Stimulated activated effector memory CD8-positive, alpha-beta T cell treated with anti-CD3 and anti-CD28 coated beads, Interleukin-12 subunit alpha, Interleukin-12 subunit beta, amount 100 ng/mL, for 72 hours (primary cell): ENCODE measurements around the gene DOCK8.

Experiments
- ATAC-seq: fragments of 150-1000 bp; cut with Tn5 transposase; 2 replicates; pipeline ENCODE4 v1.10.0; 2021
- DNase-seq, 2 donors: peaks; one replicate each; pipeline ENCODE4 v3.0.0; 2021 to 2022; ENCODE audit warnings: low spot score in 2 of 2
- H3K27ac Mint-ChIP-seq: one replicate; pipeline ENCODE4 v1.8.0; 2022; ENCODE audit warnings: mild to moderate bottlenecking, mixed read lengths
- H3K36me3 Mint-ChIP-seq: one replicate; pipeline ENCODE4 v1.8.0; 2022; ENCODE audit warnings: mild to moderate bottlenecking, mixed read lengths
- H3K4me1 Mint-ChIP-seq: one replicate; pipeline ENCODE4 v1.8.0; 2022; ENCODE audit warnings: mixed read lengths
- H3K4me3 Mint-ChIP-seq: one replicate; pipeline ENCODE4 v1.8.0; 2022; ENCODE audit warnings: mild to moderate bottlenecking, mixed read lengths
- H3K9me3 Mint-ChIP-seq: one replicate; pipeline ENCODE4 v1.8.0; 2022; ENCODE audit warnings: mixed read lengths

The DOCK8 gene

GRCh38 chr9:447230-448025 lies 232.8 kb downstream of the DOCK8 start:
- Mint-ChIP-seq H3K27ac (no peak overlapping the region), H3K36me3 (peaks cover 95% of the 10 kb centered on the region), H3K4me3 (no peak overlapping the region), H3K4me1 (peaks cover 12% of the 10 kb centered on the region), H3K9me3 (no peaks in the 10 kb centered on the region)
- DNase-seq = peak; percentile 33 to 70
- ATAC-seq = peak; percentile 100

DNA sequence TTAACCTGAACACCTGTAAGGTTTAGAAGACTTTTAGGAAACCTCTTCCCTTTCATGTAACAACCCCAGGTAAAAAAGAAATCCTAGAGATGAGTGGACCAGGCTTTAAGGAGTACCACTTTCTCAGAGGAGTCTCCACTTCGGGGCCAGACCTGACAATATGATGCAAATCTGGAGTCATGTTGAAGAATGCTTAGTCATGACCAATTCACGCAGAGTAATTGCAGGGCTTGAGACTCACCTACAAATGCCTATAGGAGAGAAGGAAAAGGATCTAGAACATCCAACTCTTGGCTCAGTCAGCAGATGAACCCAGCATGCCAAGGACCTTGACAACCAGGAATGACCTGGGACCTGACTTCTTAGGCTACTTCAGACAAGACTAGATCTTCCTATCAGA lies 235.4 kb downstream of the DOCK8 start:
- Mint-ChIP-seq H3K4me3 (no peak overlapping the region), H3K27ac (no peak overlapping the region), H3K9me3 (no peaks in the 10 kb centered on the region), H3K4me1 (peaks cover 12% of the 10 kb centered on the region), H3K36me3 (peaks cover 95% of the 10 kb centered on the region)
- ATAC-seq (no peak), DNase-seq (no peak)

DNA sequence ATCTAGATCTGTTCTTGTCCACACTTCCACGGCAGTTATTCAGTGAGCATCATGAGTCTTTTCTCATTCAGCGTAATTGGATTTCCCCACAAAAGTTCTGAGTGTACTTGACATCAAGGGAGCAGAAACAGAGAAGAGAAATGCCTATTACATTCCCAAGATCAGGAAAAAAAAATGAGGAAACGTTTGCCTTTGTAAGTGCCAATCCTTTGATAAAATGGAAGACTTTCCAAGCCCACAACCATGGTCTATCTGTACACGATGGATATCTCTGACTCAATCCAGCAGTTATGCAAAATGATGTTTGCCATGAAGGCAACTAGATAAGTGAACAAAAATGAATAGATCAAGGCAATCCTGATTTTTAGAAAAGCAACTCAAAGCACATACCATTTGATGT lies 235.9 kb downstream of the DOCK8 start:
- H3K27ac Mint-ChIP-seq = no peak overlapping the region
- peaks cover 95% of the 10 kb centered on the region for H3K36me3 Mint-ChIP-seq
- H3K4me3 Mint-ChIP-seq = no peak overlapping the region
- ATAC-seq (no peak), DNase-seq (no peak)
- H3K9me3 Mint-ChIP-seq = no peaks in the 10 kb centered on the region
- H3K4me1 Mint-ChIP-seq = peaks cover 12% of the 10 kb centered on the region

DNA sequence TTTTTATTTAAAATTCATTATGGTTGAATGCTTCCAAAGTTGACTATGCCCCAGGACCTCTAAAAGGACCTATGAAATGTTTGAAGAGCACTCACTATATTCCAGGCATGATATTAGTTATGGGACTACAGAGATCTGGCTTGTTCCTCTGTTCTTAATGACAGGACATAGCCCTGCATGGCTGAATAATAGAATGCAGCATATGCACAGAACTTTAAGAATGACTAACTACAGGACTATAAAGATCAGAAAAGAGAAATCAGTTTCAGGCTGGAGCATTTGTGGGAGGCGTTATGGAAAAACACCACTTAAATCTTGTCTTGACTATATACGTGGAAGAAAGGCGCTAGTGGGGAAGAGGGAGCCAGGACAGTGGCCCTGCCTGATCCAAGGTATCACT lies 239.2 kb downstream of the DOCK8 start:
- ATAC-seq (no peak), DNase-seq (no peak)
- Mint-ChIP-seq H3K4me3 (no peak overlapping the region), H3K4me1 (peaks cover 8% of the 10 kb centered on the region), H3K27ac (no peak overlapping the region), H3K36me3 (peaks cover 99% of the 10 kb centered on the region), H3K9me3 (no peaks in the 10 kb centered on the region)

DNA sequence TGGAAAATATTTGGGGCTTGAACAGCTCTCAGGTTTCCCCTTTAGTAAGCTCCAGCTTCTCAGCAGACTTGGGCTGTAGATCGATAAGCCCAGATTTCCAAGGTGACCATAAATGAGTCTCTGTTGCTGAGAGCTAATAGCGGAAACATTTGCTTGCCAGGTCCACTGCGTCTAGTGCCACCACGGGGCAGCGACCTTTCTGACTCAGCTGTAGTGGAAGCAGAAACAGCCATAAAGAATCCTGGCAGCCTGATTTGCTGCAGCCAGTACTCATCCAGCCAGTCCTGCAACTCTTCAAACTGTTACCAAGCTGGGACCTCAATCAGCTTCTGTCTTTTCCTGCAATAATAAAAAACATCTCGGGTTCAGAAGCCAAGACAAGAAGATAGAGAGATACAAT lies 241.7 kb downstream of the DOCK8 start:
- H3K27ac Mint-ChIP-seq = no peak overlapping the region
- ATAC-seq (no peak), DNase-seq (no peak)
- no peak overlapping the region for H3K4me3 Mint-ChIP-seq
- H3K9me3 Mint-ChIP-seq = no peaks in the 10 kb centered on the region
- H3K36me3 Mint-ChIP-seq = peaks cover 85% of the 10 kb centered on the region
- H3K4me1 Mint-ChIP-seq = peaks cover 15% of the 10 kb centered on the region

DNA sequence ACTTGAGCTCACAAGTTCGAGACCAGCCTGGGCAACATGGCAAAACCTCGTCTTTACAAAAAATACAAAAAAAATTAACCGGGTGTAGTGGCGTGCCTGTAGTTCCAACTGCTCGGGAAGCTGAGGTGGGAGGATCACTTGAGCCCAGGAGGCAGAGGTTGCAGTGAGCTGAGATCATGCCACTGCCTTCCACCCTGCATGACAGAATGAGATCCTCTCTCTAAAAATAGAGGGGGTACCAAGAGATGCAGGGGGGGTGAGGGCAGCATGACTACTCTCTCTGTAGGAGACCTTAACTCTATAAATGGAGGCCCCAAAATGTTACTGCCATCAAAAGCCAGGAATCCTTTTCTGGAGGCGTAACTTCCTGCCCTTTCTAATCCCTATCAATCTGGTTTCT lies 243.9 kb downstream of the DOCK8 start:
- Mint-ChIP-seq H3K4me1 (peaks cover 24% of the 10 kb centered on the region), H3K27ac (peak overlapping the region; percentile 85)

DNA sequence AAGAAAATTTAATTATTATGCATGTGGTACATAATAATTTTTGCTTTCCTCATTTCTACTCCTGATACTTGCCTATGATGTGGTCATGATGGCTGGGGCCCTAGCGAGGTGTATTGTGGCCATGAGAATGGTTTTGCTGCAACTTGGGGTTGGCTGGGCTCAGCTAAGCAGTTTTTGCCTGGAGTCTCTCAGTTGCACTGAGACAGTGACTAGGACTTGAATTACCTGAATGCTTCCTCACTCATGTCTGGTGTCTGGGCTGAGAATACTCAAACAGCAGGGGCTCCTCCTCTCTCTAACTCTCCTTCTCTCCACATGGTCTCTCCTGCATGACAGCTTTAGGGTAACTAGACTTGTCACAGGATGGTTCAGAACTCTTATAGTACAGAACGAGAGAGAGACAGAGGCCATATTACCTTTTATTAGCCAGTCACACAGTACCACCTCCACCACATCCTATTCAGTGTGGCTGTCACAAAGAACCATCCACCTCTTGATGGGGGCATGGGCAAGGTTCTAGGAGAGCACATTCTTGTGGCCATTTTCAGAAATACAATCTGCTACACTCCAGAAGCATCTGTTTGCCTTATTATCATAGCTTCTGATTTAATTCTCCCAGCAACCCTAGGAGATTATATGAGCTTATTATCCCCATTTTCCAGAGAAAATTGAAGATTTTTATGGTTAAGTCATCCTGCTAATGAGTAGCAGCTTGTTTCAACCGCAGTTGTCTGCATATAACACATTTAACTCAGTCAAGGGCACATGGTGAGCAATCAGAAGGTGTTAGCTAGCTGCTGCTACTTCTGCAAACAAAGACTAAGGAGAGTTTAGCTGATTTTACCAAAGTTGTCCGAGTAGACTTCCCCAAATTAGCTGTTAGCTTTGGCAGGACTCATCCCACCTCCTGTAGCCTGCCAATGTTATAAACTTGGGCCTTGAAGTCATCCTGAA lies 245.1 kb downstream of the DOCK8 start:
- no peaks in the 10 kb centered on the region for H3K9me3 Mint-ChIP-seq
- H3K27ac Mint-ChIP-seq = peak overlapping the region; percentile 85
- H3K4me3 Mint-ChIP-seq = no peak overlapping the region
- DNase-seq = no peak
- peaks cover 85% of the 10 kb centered on the region for H3K36me3 Mint-ChIP-seq
- peaks cover 24% of the 10 kb centered on the region for H3K4me1 Mint-ChIP-seq
- ATAC-seq = peak; percentile 70

More for the DNA sequence above, 243.9 kb downstream of the DOCK8 start:
- Mint-ChIP-seq H3K9me3 (no peaks in the 10 kb centered on the region), H3K4me3 (no peak overlapping the region), H3K36me3 (peaks cover 85% of the 10 kb centered on the region)
- ATAC-seq (no peak), DNase-seq (no peak)

GRCh38 chr9:462121-462520 lies 247.5 kb downstream of the DOCK8 start:
- DNase-seq (no peak), ATAC-seq (no peak)
- Mint-ChIP-seq H3K36me3 (peaks cover 79% of the 10 kb centered on the region), H3K4me1 (peaks cover 24% of the 10 kb centered on the region), H3K9me3 (no peaks in the 10 kb centered on the region), H3K4me3 (no peak overlapping the region), H3K27ac (peak overlapping the region; percentile 65)

DNA sequence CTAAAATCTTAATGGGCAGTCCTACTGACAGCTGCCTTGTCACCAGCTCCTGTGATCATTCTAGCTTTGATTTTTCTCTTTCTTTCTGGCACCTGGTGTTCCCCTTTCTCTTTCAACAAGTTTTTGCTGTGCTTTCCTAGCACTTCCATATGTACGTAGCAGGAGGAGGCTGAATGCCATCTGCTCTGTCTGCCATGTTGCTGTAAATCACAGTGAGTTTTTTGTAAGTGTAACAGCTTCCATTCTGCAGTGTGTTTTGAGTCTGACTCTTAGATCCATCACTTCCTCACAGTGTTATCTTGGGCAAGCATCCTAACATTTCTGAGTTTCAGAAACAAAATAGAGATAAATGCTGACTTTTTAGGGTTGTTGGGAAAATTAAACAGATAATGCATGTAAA lies 247.9 kb downstream of the DOCK8 start:
- H3K36me3 Mint-ChIP-seq = peaks cover 74% of the 10 kb centered on the region
- no peak for ATAC-seq
- peaks cover 24% of the 10 kb centered on the region for H3K4me1 Mint-ChIP-seq
- H3K9me3 Mint-ChIP-seq = no peaks in the 10 kb centered on the region
- H3K4me3 Mint-ChIP-seq = no peak overlapping the region
- DNase-seq = no peak
- H3K27ac Mint-ChIP-seq = peak overlapping the region; percentile 65

- H3K4me1 Mint-ChIP-seq = peaks cover 18% of the 10 kb centered on the region
- no peaks in the 10 kb centered on the region for H3K9me3 Mint-ChIP-seq
- H3K4me3 Mint-ChIP-seq = no peak overlapping the region
- DNase-seq = no peak
- no peak for ATAC-seq
- peaks cover 64% of the 10 kb centered on the region for H3K36me3 Mint-ChIP-seq
- H3K27ac Mint-ChIP-seq = peak overlapping the region; percentile 65
Measured at GRCh38 chr9:463455-464171, 248.9 kb downstream of the DOCK8 start.

GRCh38 chr9:466747-467146 lies 252.1 kb downstream of the DOCK8 start:
- no peak overlapping the region for H3K27ac Mint-ChIP-seq
- H3K4me3 Mint-ChIP-seq = no peak overlapping the region
- no peak for ATAC-seq
- DNase-seq = no peak
- peaks cover 38% of the 10 kb centered on the region for H3K4me1 Mint-ChIP-seq
- no peaks in the 10 kb centered on the region for H3K9me3 Mint-ChIP-seq
- H3K36me3 Mint-ChIP-seq = peaks cover 64% of the 10 kb centered on the region

DNA sequence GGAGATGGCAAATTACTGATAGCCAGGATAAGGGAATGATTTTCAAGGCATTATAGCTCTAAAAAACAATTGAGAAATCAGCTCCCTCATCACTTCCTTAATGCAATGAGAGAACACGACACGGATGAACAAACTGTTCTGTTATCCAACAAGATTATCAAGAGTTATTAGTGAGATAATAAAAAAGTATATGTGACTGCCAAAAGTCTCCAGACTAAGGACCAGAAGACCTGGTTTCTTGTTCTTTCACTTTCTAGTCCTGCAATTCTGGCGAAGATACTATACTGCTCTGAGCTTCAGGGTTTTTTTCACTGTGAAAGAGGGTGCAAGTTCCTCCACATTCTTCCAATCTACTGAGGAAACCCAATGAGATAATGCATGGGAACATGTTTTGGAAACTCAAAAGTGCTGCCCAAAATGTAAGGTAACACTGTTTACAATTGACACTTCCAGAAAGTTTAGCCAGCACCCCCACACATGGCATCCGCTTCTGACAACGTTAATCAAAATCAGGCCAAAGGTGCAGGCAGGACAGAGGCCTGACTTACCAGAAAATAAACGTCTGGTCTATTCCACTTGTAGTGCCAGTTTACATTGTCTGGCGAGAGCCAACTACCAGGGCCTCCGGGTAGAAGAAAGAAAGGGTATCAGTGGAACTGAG lies 254.2 kb downstream of the DOCK8 start:
- DNase-seq = peak in 1 of 2 donors; percentile 55
- Mint-ChIP-seq H3K27ac (peak overlapping the region; percentile 88), H3K4me3 (peak overlapping the region; percentile 88), H3K36me3 (peaks cover 43% of the 10 kb centered on the region), H3K4me1 (peaks cover 29% of the 10 kb centered on the region), H3K9me3 (no peaks in the 10 kb centered on the region)
- ATAC-seq = no peak

DNA sequence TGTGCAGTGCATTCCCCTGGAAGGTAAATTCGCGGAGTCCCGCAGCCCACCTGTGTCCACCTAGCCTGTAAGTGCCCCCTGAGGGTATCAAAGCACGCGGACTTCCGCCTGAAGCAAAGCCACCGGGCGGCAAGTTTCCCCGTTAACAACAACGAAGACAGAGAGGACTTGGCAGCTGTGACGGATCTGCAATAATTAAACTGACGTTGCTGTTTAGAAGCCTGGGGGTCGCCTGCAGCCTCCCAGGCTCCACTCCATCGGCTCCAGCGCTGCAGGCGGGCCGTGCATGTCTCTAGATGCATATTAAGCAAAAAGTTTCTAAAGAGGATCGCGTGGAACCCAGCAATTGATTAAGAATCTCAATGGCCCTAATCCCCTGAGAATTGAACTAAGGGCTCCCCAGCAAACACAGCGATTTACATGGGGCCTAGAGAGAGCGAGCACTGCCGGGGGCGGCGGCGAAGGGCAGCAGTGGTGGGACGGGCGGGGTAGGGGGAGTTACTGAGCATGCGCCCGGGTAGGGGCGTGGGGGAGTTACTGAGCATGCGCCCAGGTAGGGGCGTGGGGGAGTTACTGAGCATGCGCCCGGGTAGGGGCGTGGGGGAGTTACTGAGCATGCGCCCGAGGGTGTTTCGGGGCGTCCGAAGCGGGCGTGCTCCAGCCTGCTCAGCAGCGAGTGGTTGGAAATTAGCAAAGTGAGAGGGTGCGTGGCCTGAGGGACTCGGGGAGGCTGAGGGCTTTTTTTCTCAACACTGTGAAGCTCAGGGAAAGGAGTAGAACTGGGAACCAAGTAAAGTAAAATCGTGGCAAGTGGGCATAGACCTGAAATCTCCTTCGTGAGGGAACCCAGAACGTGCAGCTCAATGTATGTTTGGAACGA lies 255.2 kb downstream of the DOCK8 start:
- Mint-ChIP-seq H3K4me3 (peak overlapping the region; percentile 88), H3K4me1 (peaks cover 29% of the 10 kb centered on the region), H3K36me3 (peaks cover 32% of the 10 kb centered on the region), H3K9me3 (no peaks in the 10 kb centered on the region), H3K27ac (peak overlapping the region; percentile 88)
- DNase-seq (peak; percentile 74 to 89), ATAC-seq (peak; percentile 95)
